NCI-H2029 (cell line): ENCODE data around the gene FASTK.
"Not testable (repeated sequence)": the region's sequence is repeated elsewhere in the genome, so short reads cannot be mapped to it uniquely, and the experiment has no call there.

Source experiments
- DNase-seq: peaks from one replicate; lab custom pipeline; 2025; lab: John Stamatoyannopoulos, UW

The FASTK gene

GRCh38 chr7:151026771-151027727, 53.6 kb downstream of the FASTK start:
- DNase-seq = not testable (repeated sequence)
